Measurements from ENCODE around the gene THEM5.

- TF ChIP-seq CTCF (IDR thresholded peaks at IDR 0.05) = no peak
- no peak for TF ChIP-seq POLR2A (IDR thresholded peaks at IDR 0.05)
These were observed 36.8 kb downstream of the THEM5 start for GRCh38 chr1:151816548-151817352.

All from right lobe of liver (tissue), 4 donors.